Fibroblast of skin of right biceps (primary cell): ENCODE data around the gene HOOK1.

Experiments
- DNase-seq: peaks from one replicate; pipeline ENCODE4 v3.0.0-alpha.2; 2013

HOOK1 gene

DNA sequence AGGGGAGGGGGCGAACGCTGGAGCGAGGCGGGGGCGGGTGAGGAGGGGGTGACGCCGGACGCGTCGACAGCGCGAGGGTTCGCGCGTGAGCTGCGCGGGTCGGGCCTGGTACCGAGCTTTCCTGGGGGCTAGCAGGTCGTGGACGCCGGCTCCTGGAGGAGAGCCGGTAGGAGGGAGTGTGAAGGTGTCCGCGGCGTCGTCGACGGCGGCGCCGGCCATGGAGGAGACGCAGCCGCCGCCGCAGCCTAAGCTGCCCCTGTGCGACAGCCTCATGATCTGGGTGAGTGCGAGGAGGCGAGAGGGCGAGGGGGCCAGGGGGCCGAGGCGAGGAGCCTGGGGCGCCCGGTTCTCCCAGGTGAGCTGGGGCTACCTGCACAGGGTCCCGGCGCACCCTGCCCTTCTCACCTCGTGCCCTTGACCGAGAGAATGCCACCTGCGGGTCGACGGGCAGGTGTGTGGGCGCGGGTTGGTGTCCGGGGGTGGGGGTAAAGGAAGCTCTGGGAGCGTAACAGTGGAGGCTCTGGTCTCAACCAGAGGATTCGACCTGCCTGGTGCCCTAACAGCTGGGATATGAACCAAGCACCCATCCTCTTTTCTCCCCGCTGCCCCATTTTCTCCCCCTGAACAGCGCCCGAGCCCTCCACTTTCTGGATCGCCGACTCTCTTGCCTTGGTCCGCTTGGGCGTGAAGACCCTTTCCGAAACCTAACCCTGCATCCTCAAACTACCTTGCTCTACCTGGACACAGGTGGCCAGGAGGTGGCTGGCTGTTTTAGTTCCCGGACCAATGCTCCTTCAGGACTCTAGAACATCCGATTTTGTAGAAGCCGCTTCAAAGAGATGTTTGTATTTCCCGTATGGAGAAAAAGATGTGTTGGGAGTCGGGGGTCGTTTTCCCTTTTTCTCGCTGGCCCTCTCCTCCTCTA is at the start of gene HOOK1:
HOOK1 (plus strand) TSS at position 49 of the 925 bp plus-strand sequence; CDS start at position 218, 169 bp downstream.
- no peak for DNase-seq

DNA sequence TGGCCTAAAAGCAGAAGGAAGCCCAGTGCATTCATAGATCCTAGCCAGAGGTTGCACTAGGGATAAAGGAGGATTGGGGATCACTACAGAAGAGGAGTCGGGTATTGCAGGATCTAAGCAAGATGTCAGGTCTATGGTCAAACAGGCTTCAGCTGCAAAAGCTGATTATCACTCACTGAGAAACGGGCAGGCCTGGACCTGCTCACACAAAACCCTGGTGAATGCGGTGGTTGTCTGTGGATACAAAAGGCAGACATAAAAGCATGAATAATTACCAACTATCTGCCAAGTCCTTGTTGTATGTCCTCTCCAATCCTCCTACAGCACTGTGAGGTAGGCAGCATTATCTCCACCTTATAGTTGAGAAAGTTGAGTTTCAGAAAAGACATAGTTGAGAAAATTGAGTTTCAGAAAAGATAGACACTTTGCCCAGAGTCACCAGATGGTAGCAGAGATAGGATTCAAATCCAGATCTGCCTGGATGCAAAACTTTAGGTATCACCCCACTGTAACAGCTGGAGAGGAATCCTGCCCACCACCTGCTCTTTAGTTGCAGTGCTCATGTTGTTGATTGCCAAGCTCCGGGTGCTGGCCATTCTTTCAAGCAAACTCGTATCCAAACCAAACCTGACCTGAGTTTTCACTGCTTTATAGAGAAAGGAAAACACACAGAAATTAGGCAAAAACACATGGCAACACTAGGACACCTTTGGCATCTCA is 49.6 kb upstream of the HOOK1 start:
- no peak for DNase-seq

DNA sequence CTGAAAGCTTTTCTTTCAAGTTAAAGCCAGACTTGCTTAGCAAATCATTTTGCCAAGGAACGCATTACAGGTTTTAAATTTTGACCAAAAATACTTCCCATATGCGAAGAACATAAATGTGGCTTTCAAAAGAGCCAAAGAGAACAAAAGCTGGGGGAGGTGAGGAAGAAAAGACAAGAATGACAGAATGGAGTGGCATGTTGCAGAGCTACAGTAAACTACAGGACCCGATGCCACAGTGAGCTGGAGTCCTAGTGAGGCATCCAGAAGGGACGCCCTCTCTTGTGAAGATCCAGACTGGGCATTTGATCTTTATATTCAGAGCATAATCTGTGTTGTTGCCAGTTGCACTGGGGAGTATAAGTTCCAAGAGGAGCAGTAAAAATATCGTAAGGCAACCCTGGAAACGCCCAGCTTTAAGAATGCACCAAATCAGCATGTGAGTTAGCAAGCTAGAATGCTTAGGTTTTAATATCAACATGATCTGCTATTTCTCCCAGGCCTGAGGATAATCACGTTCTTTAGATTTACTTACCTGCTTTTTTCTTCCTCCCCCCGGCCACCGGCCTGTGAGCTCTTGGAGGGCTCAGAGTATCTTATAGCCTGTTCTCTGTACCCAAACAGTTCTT is 48.4 kb upstream of the HOOK1 start:
- peak; percentile 21 for DNase-seq

DNA sequence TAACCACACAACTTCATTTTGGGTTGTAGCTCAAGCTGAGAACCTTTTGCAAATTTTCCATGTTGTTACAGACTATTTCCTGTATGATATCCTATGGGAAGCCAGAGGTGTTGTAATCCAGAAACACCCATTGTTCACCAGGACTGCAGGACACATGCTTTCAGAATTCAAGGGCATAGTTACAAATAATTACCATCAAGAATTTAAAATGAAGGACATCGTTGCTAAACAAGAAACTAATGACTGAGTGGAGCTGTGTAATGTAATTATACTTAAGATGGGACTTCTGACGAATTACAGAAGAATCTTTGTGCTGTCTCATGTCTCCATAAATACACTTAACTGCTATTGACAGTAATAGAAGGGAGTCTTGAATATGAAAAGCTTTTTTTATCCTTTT is 47.6 kb upstream of the HOOK1 start:
- peak; percentile 50 for DNase-seq

DNA sequence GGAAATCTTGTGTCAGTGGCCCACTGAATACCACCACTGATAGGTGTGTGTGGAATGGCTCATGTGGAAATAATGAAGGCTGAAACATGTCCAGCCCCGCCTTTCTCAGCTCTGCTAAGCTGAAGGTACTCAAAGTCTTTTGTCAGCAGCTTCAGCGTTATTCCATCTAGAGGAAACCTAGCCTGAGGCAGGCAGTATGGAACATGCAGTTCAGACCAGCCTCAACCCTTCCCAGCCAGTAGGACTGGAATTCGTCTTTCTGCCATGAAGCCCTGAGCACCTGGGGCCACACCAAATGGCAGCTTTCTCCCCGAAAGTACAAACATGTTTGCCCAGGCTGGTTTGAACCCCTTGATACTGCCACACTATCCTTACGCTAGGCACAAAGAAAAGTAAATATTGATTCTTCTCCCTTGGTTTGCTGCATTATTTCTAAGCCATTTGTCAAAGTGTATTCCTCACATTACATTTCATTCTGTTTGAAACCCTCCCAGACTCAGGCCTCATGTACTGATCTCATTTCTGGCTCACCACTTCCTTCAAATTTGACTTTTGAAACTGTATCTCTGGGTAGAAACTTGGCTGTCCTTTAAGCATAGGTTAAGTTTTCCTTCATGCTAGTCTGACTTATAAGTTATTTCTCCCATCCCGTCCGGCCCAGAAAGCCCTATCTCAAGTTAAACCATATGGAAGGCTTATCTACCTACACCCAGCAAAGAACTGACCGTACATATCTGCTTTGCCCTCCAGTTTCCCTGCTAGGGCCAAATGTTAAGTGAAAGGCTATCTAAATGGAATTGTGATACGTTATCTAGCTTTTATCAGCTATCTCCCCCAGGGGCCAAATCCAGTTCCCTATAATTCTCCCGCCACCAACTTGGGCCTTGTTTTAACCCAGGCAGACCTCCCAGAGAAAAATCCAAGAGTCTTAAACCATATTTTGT is 45.7 kb upstream of the HOOK1 start:
- no peak for DNase-seq

DNA sequence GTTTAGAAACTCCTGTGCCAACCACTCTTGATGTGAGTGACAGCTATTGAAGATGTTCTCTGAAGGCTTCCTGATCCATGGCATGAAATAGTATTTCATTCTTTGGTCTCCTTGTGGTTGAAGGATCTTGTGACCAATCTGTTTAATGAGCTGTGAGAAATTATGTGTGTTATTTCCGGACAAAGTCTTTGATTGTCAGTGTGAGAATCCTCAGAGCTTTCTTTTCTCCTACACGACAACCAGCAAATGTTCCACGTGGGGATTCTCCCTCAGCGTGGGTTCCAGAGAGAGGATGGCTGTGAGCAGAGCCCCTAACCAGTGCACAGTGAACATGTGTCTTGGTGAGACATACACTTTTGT is 45.0 kb upstream of the HOOK1 start:
- no peak for DNase-seq

DNA sequence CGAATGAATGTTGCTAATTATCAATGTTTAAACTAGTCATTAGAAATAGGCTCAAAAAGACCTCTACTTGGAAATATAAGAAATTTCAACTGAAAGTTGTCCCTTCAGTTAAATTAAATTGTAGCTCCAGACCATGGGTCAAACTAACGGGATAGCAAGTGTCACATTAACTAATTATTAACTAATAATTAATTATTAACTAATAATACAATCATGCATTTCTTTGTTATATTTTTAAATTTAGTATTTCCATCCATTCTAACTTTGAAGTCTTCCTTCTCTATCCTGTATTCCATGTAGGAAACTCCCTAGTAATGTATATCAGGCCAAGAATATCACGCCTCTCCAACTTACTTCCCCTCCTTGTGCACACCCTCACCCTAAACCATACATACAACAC is 43.4 kb upstream of the HOOK1 start:
- DNase-seq = no peak

DNA sequence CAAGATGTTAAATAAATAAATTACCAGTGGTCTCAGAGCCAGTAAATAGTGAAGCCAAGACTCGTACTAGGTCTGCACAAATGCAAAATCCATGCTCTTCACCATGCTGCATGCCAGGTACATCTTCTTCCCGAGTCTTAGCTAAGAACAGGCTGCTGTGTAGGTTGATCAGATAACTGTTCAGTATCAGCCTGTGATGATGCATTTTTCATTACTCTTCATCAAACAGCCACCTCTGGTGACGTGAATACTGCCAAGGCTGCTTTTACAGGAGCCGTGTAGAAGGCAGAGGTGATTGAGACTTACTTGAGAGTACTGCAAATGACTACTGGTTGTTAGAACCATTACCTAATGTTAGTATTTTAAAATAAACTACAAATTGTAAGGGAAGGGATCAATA is 39.3 kb upstream of the HOOK1 start:
- DNase-seq = no peak

DNA sequence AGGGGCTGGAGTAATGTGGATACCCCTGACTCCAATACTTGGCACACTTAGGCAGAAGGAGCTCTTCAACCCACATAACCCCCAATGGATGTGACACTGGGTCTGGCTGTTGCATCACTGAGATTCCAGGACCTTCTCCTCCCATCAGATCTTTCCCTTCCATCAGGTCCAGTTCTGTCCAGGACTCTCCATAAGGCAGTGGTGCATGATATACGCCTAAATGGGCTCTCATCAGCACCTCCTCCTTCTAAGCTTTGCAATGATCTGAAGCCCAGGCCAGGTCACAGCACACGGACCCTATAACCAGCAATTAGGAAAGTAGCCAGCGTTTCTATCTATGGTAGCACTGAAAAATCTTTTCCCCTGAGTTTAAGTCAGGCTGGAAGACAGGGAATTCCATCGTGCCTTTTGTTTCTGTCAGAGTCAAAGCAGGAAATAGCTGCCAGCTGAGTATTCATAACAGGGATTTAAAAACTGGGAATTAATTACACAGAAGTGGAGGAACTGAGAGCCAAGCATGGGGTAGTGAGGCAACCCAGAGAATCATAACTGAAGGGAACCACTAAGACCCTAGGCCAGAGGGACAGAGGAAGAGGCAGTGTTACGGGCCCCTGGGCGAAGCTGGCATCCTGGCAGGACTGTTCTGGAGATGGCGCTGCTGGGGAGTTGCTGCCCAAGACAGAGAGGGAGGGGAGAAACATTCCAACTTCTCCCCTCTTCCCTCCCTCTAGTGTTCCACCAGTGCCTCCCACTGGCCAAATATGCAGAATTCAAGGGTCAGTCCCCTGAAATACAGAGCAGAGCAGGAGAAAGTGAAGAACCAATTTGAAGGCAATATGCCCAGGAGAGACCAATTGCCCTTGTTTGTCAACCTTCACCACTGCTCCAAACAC is 37.5 kb upstream of the HOOK1 start:
- peak; percentile 76 for DNase-seq

DNA sequence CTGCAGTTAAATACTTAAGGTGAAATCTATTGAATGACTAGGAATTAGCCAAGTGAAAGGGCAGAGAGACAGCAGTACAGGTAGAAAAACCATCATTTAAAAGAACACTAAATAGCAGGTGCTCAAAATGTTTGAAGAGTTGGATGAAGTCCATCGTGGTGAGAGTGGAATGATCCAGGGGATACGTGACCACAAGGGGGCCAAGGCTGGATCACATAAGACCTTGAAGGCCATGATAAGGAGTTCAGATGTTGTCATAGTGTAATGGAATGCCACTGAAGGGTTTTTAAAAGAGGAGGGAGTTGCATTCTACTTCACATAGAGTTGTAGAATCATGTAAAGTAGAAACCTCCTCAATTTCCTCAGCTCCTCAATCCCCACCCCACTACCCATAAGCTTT is 34.8 kb upstream of the HOOK1 start:
- peak; percentile 7 for DNase-seq

DNA sequence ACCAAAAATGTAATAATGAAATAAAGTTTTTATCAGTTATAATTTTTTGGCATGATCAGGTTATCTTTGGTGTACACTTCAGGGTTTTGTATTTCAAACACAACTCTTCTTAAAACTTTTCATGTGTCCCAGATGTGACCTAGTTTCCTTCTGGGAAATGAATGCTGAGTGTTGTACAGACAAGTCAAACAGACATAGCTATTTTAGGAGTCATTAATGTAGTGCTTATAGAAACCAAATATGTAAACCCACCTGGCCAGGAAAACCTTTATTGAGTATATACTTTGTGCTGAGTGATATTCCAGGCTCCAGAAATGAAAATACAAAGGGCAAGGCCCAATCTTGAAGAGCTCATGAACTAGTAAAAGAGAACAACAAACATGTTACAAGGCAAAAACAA is 25.9 kb upstream of the HOOK1 start:
- DNase-seq = no peak

DNA sequence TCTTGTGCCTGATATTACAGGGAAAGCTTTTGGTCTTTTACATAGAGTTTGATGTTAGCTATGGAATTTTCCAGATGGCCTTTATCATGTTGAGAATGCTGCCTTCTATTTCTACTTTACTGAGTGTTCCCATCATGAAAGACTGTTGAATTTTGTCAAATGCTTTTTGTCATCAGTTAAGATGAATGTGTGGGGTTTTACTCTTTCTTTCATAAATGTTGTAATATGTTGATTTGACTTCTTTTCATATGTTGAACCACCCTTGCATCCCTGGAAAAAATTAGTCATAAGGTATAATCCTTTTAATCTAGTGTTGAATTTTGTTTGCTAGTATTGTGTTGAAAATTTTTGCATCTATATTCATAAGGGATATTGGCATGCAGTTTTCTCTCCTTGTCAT is 16.1 kb upstream of the HOOK1 start:
- DNase-seq = no peak

DNA sequence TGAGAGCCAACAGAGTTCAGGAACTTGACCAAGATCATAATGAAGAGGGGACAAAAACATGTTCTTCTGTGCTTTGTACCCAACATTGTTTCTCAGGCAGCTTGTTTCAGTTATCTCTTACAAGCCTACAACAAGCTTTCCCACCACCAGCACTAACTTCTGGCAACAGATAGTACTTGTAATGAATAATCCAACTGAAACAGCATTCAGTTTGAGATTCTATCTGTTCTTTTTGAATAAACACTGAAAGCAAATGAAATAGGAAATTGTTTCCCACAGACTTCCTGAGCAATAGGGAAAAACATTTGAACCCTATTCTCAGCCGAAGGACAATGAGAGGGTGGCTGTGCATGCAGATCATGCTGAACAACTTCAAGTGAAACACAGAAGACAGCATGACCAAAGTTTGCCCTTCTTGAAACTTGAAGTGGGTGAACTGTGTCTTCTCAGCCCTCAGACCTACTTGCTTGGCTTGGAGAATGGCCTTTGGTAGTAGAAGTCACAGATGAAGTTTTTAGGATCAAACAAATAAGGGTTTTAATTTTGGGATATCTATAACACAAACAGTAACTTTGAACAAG is 11.2 kb upstream of the HOOK1 start:
- no peak for DNase-seq

DNA sequence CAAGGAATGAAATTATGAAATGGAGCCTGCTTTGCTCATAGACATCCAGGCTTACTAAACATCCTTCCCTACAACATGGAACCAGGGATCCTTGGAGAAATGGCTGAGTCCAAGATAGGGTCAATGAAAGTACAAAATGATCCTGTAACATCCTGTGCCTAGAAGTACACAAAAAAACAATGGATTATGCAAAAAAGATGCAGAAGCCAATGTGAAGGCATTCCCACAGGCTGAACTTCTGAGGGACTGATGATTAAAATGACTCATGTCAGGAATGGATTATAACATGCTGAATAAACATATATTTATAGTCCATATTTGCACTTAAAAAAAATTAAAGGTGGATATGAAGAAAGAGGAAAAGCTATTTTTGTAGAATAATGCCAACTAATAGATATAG is 10.4 kb upstream of the HOOK1 start:
- no peak for DNase-seq

DNA sequence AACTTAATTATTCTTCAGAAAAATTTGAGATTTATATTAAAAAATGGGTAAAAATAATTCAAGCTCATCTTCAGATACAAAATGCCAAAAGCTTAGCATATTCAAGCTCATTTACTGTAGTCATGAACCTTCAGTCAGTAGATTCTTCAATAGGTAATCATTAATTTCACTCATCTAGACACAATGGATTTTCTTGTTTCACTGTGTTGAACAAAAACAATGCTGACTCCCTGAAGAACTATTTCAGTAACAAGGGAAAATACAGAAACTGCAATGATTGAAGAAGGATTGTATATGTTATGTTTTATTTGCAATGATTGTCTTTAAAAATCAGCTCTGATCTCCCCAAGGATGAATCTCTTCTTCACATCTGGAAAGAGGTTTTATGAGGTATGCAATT is 9.2 kb upstream of the HOOK1 start:
- no peak for DNase-seq

DNA sequence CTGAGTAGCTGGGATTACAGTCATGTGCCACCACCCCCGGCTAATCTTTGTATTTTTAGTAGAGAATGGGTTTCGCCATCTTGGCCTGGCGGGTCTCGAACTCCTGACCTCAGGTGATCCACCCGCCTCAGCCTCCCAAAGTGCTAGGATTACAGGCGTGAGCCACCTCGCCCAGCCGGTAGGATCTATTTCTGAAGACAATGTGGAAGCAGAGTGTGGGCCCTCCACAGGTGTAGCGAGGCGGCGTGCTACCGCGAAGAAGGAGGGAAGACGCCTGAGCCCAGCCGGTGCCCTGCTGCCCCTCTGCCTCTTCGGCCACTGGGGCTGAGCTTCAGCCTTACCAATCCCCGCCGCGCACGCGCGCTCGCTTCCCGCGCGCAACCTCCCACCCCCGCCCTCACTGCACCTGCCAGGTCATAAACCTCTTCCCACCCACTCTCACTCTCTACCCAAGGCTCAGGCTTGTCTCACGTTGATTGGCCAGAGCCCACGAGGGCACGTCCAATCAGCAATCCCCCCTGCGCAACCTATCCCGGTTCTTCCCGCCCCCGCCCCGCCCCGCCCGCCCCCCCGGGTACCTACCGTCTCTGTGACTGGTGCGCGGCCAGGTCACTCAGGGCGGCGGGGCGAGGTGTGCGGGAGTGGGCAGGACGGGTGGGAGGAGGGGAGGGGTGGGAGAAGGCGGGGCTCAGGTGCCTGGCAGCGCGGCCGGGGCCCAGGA is 409 bp upstream of the HOOK1 start:
- DNase-seq = peak; percentile 7

DNA sequence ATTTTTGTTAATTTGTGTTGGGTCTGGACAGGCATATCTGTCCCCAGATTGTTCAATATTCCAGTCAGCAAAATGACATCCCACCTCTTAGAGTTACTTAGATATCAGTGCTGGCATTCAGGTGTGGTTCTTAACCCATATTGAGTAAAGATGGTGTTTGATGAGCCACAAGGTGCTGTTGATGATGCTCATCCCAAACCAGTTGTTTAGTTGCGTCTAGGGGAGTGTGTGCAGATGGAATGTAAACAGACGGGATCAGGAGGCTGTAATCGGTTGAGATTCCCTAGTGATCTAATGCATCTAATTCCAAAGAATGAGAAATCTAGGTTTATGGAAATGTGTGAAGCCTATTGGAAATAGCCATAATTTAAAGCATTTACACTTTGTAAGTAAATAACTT is 1.1 kb downstream of the HOOK1 start:
- no peak for DNase-seq

DNA sequence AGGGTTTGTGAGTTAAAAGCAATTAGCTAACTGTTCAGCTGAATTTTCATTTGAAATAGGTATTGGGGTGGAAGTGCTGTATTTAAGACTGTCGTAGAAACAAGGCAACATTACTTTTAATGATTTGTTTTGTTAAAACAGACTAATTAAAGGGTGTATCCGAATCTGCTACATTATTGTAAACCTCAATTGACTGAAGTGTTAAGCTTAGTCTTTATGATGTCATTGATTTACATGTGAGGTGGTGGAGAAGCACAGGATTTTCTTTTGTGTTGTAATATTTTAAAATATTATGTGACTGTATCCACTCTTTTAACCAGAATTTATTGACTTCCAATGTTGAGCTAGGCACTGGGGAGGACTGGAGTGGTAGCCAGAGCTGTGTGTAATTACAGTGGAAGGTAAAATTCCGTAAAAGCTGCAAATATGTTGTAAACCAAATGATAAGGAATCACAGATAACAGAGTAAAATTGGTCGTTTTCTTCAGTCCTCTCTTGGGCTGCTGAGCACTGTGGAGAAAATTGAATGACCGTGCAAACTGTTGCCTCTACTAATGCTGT is 1.6 kb downstream of the HOOK1 start:
- no peak for DNase-seq

DNA sequence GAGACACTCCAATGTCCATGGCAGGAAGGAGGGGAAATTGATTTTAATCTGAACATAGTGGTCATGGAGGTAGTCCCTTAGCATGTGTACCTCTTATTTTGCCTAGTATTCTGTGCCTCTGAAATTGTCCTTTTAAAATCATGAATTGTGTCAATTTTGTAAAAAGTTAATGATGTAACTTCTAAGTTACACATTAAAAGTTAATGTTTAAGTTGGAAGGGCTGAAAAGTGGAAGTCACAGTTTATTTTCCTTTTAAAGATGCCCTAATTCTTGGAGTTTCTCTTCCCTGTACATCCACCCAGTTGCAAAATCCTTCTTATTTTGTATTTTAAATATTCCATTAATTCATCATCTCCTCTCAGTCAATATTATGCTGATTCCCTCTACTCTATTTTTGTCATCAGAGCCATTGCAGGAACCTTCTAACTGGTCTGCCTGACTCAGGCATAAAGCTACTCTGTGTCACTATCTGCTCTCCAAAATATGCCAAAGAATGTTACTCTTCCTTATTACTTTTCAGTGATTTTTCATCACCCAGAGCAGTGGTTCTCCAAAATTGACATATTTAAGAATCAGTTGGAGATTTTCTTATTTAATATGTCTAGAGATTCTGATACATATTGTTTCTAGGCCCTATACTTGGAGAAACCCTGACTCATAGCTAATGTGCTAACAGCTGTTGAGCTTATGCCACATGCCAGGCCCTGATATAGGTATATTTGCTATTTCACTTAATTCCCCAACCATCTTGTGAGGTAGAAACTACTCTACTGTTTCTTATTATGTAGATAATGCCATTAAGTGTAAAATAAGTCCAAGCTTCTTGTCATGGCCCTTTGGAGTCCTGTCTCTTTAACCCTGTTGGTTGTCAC is 5.1 kb downstream of the HOOK1 start:
- DNase-seq = no peak
